OCI-LY3 (cell line): ENCODE measurements around the gene EXOC4.

Source experiments
- CTCF ChIP-seq: fragments of 200-600, 300-600 bp; sonication (generic); IDR thresholded peaks from 2 replicates; pipeline ENCODE4 v1.5.1; 2014; ENCODE audit warnings: antibody characterized with exemption, low read length, low read depth
- EZH2phosphoT487 ChIP-seq: fragments of 200-600 bp; shearing (Covaris generic); IDR thresholded peaks from 2 replicates; pipeline ENCODE4 v1.6.1; 2018; ENCODE audit warnings: antibody characterized with exemption, mixed run types, low read depth

DNA sequence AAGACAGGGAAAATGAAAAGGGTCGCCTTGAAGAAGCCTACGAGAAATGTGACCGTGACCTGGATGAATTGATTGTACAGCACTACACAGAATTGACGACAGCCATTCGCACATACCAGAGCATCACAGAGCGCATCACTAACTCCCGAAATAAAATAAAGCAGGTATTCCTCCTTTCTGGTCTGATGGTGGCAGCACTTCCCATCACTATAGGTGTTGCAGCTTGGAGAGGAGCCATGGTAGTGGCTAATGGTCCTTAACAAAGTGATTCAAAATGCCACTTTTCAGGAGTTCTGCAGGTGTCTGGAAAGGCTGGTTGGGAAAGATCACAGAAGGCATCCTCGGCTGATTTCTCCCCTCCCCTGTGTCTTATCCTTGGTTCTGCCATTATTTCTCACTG lies 22.1 kb downstream of the EXOC4 start:
- TF ChIP-seq CTCF = peak; percentile 18; the same call in 1 of the 2 replicates
- TF ChIP-seq EZH2phosphoT487 = no peak
